Measurements from ENCODE around the gene ZBTB14.

The ZBTB14 gene

DNA sequence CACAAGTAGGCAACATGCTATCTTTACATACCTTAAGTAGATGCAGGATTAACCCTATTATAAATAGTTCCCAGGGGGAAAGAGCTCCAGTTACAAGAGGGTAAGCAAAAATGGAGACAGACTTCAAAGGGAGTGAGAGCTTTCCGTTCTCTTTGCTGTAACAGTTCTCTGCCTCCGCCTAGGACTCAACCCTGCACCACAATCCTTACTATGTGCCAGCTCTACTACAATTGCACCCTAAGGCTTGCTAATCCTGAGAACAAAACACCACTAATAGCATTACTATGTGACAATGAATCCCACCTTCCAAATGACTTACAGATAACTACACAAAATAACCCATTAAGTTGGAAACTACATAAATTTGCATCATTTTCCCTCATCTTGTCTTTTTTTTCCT lies 7.7 kb downstream of the ZBTB14 start:
- no peak for DNase-seq

DNA sequence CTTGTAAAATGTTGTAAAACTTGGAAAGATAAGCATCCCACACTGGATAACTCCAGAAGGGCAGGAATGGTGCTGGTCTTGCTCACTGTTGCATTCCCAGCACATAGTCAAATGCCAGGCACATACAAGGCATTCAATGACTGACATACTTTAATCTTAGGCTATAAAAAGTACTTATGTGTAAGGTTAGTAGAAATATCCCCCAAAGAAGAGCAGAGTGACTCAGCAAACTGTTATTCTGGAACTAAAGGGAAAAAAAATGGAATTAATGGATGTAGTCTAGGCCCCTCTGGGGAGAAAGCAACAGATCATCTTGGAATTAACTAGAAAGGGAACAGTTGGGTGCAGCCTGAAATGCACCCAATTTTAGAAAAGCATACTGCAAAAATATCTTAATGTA lies 9.0 kb downstream of the ZBTB14 start:
- DNase-seq, result no peak

DNA sequence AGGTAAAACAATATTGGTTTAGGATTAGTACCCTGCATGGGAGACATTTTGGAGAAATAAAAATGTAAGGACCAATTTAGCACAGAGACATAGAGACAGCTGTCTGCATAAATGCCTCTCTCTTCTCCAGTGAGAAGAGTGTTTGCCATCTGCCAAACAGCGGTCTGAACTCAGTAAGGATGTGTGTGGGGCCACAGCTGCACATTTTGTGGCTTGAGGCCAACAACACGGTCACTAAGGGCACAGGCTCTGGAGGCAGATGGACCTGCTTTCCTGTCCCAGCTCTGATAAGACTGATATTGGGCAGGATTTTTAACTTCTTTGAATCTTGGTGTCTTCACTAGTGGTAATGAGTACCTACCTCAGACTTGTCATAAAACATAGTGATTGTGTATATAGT lies 10.2 kb downstream of the ZBTB14 start:
- no peak for DNase-seq

- no peak for DNase-seq
Observed at GRCh38 chr18:5284808-5285207, 10.7 kb downstream of the ZBTB14 start.

DNA sequence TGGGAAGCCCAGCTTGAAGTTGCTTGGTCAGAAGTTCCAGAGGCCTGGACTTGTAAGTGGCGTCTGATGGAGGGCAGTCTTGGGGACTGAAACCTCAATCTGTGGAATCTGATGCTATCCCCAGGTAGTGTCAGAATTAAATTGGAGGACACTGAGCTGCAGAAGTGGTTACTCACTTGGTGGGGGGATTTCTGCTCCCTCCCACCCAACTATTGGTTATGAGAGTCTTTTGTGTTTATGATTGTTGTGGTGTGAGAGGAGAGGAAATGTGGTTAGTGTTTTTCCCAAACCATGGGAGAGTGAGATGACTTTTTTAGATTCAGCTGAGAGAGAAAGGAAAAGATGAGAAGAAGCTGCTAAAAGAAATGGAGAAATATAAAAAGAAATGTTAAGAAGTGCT lies 12.8 kb downstream of the ZBTB14 start:
- no peak for DNase-seq

- DNase-seq, result no peak
Observed at GRCh38 chr18:5276947-5277346, 18.6 kb downstream of the ZBTB14 start.

DNA sequence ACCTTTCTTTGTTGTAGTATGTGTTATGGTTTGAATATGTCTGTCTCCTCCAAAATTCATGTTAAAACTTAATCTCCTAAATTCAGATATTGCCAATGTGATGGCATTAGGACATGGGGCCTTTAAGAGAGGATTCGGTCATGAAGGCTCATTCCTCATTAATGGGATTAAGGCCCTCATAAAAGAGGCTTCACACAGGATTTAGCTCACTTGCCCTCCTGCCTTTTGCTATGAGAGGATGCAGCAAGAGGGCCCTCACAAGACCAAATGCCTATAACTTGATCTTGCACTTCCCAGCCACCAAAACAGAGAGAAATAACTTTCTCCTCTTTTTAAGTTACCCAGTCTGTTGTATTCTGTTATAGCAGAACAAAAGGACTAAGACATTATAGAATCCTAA lies 19.7 kb downstream of the ZBTB14 start:
- no peak for DNase-seq

GRCh38 chr18:5268874-5269273 lies 26.7 kb downstream of the ZBTB14 start:
- no peak for DNase-seq

GRCh38 chr18:5266721-5267120 lies 28.8 kb downstream of the ZBTB14 start:
- no peak for DNase-seq

- DNase-seq, result no peak
Observed at GRCh38 chr18:5253910-5254309, 41.6 kb downstream of the ZBTB14 start.

- no peak for DNase-seq
Observed at GRCh38 chr18:5251117-5251516, 44.4 kb downstream of the ZBTB14 start.

DNA sequence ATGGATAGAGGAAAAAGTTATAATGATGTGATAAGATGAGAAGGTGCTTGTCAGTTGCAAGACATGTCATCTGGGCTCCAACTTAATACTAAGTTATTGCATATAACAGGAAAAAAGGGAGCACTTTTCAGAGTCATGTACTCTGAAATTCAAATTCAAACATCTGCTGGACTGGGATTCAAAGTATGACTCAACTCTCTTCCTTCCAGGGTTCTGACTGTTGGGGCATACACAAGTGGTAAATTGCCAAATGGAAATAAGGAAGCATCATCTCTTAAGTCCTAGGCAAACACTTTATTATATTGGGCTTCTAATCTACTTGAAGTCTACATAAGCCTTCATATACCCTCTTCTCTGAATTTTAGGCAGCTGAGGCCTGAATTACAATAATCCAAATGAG lies 44.9 kb downstream of the ZBTB14 start:
- DNase-seq, result no peak

DNA sequence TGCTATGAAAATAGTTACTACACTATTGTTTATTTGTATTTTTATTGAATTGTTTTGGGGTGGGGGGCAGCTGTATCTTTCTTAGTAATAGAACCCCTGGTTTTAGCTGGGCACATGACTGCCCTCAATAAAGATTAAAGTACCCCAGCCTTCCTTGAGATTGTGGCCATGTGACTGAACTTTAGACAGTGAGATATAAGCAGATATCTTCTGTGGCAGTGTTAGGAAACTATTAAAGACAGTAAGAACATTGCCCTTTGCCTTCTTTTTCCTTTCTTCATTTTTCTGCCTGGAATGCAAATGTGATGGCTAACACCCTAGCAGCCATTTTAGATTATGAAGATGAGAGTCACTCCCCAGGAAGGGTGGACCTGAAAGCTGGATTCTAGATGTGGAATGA lies 50.6 kb downstream of the ZBTB14 start:
- no peak for DNase-seq

GRCh38 chr18:5239447-5239846 lies 56.1 kb downstream of the ZBTB14 start:
- DNase-seq, result no peak
